H1 (cell line): ENCODE results near the gene SOX13. TPM values are rescaled to one million over a fixed set of nuclear protein-coding genes. Genes with fewer than 3 reads are reported as not detected.

ENCODE experiments used
- CEBPB ChIP-seq: IDR thresholded peaks from 2 replicates; pipeline ENCODE4 v1.6.1; 2012; ENCODE audit warnings: low read depth, low read length
- CTBP2 ChIP-seq: IDR thresholded peaks from 2 replicates; pipeline ENCODE4 v1.7.0; 2011; ENCODE audit warnings: borderline replicate concordance, mild to moderate bottlenecking, moderate library complexity, mixed read lengths, low read length; ENCODE audit not compliant: insufficient read depth, insufficient read length
- polyA plus RNA-seq, 7 experiments: library from polyadenylated mRNA; depleted of rRNA in 3 of 7; stranded (reverse) in 5 of 7; unstranded in 2 of 7; fragments of >200 nt in 5 of 7; fragments of 200-250 nt in 2 of 7; gene quantifications; 1 replicate in 5 of 7; 2 replicates in 1 of 7; 4 replicates in 1 of 7; pipeline versions ENCODE4 v1.2.1 to v1.2.3, GENCODE V29; 2011 to 2013; ENCODE audit warnings: missing spikeins in 2 of 7, mixed read lengths in 2 of 7
- total RNA-seq: library from RNA; stranded (reverse); fragmentation: NEBNext Ultra II Directional; extraction: Animal tissue kit (Norgen Biotek cat#: 25700); gene quantifications from 2 replicates; pipeline ENCODE4 v1.2.1, GENCODE V29; 2021

SOX13 gene
- total and polyA plus RNA-seq, 2 of the 8 experiments (the other 6 are each of a cell fraction or from before 2014, with no cell fraction given), result 113 to 173 TPM

DNA sequence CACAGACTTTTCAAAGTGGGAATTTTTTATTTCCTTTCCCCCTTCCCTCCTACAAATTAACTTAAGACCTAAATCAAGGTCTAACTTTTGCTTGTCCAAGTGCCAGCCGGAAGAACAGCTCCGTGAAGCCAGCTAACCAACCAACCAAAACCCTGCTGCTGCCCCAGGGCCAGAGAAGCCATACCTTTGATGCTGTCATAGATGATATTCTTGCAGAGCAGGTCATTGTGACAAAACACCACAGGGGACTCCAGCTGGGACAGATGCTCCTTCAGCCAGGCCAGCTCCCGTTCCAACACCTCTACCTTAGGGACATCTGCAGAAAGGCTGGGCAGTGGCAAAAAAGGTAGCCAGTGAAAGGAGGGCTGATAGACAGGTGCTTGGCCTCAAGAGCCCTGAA, 68.2 kb downstream of the SOX13 start (continued):
- no peak for TF ChIP-seq CTBP2
- no peak for TF ChIP-seq CEBPB
